NCI-H2171 (cell line): Measurements from ENCODE around the gene CD81.

Experiments used
- DNase-seq: peaks from one replicate; lab custom pipeline; 2025; lab: John Stamatoyannopoulos, UW

CD81 gene

DNA sequence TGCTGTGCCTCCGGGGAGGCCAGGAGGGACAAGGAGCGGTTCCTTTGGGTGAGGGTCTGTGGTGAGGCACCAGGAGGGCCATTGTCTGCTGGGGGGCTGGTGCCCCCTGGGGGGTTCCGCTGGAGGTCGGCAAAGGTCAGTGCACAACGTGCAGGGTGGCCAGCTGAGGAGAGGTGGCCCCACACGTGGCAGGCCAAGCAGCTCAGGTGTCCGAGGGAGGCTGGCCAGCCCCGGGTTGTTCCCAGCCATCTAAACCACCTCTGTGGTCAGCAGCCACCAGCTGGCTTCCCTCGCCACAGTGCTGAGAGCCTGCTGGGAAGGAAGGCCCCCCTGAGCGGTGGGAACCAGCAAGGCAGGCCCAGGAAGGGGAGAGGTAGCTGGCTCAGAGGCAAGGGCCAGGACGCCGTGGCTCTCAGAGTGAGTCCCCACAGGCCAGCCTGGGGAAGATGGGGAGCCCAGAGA lies 27.7 kb downstream of the CD81 start:
- DNase-seq = no peak

DNA sequence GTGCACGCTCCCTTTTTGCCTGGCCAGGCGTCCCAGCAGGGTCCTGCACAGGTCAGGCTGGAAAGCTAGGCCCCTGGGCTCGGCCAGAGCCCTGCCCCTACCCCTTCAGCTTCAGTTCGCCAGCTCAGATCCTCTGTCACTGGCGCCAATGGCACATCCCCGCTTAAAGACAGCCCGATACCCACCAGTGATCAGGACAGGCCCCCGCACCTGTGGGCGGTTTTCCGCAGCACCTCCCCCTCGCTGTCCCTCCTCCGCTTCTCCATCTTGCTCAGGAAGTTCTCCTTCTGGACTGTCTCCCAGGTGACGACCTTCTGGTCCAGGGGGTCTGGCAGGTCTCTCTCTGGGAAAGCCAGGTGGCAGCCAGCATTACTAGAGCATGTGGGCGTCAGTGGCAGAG lies 29.3 kb downstream of the CD81 start:
- DNase-seq = no peak

DNA sequence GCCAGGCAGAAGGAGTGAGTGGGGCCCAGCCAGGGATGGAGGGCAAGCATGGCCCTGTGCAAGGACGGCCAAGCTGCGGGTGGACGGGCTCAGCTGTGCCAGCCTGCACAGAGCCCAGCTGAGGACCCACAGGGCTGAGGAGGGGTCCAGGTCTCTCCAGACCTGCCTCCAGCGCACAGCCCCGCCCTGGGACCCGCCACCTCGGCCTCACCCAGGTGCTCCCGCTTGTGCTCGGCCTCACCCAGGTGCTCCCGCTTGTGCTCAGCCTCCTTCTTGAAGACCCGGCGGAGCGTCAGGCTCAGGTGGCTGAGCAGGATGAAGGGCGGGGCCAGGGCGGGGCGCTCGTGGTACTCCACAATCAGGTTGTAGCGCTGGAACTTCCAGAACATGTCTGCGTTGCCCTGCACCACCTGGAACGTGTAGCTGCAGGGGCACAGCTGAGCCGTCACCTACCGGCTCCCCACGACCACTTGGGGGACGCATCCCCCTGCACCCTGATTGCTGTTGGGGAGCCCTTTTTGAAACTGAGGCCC lies 29.8 kb downstream of the CD81 start:
- no peak for DNase-seq

DNA sequence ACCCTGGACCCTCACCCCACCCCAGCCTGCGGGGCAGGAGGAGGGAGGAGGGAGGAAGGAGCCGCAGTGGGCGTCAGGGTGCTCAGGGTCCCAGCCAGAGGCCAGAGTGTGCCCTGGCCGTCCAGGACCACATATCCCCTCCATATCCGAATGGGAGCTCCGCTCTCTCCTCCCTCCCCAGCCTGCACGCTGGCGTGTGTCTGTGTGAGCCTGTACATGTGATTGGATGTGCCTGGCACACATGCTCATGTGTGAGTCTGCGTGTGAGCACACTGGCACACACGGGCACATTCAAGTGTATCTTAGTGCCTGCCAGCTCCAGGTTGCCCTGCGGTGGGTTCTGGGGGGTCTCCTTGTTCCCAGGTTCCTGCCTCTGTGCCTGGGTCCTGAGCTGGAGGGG lies 31.6 kb downstream of the CD81 start:
- DNase-seq = no peak

DNA sequence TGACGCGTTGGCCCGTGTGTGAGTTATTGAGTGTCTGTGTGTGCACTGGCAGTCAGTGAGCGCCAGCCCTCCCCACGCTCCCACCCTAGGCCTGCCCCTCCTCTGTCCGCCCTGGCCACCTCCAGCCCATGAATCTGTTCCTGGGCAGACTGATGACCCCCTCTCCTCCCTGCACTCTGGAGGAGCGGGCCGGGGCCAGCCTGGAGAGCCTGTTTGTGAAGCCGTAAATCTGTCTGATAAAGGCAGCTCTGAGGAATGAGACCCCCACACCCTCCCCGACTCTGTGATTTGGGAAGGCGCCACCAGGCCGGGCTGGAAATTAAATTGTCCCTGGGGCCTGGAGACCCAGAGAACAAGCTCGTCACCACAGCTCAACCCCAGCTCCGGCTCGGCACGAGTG lies 32.0 kb downstream of the CD81 start:
- DNase-seq = no peak

DNA sequence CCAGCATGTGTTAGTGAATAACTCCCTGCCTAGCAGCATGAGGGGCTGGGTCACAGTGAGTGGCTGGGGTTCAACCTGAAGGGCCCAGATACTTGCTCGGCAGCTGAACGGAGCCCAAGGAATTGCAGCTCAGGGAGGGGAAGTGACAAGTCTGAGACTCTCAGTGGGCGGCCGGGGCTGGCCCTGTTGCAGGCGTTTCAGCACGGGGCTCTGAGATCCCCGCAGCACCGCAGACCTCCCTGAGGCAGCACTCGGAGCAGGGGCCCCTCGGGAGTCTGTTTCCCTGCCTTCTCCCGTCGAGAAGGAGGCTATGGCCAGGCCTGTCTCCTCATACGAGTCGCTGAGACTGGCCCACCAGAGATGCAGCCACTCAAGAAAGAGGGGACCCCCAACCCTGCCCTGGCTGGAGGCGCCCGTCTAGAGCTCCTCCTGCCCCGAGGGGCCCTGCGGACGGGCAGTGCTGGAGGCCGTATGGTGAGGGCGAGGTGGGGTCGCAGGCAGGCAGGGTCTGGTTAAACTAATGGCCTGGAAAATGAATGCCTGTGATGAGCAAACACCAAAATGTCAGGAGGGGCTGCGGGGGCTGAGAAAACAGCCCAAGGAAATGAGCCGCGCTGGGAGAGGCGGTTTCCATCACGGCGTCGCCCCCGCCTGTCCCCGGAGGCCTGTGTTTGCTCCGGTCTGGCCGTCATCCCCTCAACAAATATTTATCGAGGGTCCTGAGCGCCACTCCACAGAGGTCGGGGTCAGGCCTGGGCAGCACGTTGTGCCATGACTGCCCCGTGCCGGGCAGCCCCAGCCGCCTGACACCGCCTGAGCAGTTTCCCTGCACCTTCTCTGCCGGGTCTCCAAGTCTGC lies 32.7 kb downstream of the CD81 start:
- DNase-seq = no peak

DNA sequence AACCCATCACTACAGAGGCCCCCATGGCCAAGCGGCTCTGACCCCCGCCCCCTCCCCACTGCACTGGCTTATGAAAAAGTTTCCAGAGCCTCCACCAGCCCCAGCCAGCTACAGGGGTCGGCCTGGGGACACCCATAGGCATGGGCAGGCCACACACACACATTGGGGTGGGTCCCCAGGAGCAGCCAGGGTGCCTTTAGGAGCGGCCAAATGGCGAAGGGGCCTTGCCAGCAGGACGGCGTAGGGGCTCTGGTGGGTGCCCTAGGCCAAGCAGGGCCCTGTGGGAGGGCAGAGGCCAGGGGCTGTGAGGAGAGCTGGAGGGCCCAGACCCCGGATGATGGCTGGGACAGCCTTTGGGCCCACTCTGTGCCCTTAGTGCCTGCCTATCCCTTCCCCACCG lies 33.5 kb downstream of the CD81 start:
- no peak for DNase-seq

DNA sequence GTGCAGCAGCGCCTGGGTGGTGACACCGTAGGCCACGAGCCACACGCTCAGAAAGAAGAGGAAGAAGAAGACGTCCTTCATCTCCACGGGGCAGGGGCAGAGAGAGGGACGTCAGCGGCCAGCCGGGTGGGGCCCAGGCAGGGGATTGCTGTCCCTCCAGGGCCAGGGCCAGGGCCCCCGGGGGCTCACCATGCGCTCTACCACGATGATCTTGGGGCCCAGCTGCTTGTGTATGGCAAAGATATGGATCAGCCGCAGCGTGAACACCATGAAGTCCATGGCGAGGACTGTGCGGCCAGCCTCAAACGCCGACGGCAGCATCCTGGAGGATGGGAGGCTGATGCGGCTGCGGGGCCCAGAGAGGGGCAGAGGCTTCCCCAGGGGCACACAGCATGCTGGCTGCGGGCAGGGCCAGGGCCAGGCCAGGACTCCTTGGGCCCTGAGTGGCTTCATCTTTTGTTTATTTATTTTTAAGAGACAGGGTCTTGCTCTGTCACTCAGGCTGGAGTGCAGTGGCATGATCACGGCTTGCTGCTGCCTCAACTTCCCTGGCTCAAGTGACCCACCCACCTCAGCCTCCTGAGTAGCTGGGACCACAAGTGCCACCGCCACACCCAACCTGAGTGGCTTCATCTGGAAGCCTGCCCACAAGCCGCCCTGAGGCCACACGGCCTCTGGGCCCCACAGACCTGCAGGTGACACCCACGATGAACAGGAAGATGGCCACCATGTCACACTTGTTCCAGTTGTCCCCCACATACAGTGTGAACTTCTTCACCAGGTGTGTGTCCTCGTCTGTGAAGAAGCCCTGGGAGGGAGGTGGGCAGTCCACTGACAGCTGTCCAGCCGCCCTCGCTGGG lies 34.6 kb downstream of the CD81 start:
- DNase-seq = no peak

DNA sequence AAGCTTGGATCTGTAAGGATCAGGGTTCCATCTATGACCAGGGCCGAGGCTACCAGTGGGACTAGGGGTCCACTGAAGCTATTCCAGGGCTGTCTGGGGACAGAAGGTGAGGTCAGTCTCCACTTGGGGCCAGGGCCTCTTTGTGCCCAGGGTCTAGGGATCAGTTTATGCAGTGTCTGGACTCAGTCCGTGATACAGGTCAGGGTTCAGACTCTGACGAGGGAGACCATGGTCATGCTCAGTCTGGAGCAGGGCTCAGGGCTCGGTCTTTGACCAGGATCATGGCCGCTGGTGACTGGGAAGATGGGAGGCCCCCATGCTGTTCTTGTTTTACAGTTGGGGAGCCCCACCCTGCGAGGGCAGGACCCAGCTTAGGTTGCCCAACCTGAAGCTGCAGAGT lies 35.2 kb downstream of the CD81 start:
- DNase-seq = no peak

DNA sequence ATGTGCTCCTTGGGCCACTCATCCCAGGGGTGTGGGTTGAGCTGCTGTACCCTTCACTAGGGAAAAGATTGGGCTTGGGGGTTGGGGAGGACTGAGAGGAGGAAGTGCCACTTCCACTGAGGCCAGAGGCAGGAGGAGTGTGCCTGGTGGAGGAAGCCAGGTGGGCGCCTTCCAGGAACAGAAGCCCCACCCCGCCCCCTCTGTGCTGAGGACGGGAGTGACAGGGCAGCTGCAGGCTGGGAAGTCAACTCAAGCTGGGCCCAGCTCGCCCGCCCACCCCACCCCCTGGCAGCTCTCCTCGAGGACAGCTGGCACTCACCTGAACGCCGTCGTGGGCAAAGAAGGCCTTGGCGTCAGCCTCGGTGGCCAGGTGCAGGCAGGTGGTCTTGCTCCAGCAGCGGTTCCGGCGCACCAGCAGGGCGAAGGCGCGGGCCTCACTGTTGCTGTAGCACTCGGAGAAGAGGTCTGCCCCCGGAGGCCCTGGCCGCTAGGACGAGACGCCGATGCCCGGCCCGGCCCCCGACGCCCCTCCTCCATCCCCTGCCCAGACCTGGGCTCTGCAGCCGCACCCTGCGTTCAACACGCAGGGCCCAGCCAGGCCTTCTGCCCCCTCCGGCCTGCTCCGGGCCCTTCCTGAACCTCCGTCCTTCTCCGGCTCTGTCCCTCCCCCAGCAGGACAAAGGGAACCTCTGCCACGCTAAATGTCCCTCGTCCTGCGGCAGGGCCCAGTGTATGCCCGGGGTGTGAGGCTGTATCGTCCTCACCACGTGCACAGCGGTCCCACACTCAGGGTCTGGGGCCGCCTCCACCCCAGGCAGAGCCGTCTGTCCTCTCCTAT lies 36.9 kb downstream of the CD81 start:
- DNase-seq = no peak

DNA sequence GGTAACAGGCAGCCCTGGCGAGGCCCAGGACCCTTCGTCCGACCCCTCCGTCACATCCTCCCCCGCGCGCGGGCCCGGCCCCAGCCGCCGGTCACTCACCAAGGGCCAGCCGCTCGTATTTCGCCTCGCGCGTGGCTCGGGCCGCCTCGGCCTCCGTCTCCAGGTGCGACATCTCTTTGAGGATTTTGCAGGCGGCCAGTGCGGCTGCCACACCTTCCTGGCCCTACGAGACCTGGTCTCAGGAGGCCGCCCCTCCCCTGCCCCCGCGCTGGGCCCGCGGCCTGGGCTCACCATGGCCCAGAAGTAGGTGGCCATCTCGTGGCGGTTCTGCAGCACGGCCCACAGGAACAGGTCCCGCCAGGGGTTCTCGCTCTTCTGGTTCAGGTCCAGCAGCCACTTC lies 37.5 kb downstream of the CD81 start:
- no peak for DNase-seq

DNA sequence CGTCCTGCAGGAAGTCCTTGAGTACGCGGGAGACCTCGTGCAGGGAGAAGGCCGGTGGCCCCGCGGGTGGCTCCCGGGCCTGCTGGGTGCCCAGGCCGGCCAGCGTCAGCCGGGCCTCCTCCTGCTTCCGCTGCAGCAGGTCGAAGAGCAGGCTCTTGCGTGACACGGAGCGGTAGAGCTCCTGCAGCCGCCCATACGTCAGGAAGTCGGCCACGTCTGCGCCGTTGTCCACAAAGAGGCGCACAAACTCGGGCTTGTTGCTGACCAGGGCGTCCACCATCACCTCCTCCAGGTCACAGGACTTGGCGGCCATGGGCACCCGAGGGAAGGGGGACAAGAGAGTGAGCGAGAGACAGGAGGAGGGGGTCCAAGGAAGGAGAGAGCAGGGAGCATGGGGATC lies 38.1 kb downstream of the CD81 start:
- no peak for DNase-seq

DNA sequence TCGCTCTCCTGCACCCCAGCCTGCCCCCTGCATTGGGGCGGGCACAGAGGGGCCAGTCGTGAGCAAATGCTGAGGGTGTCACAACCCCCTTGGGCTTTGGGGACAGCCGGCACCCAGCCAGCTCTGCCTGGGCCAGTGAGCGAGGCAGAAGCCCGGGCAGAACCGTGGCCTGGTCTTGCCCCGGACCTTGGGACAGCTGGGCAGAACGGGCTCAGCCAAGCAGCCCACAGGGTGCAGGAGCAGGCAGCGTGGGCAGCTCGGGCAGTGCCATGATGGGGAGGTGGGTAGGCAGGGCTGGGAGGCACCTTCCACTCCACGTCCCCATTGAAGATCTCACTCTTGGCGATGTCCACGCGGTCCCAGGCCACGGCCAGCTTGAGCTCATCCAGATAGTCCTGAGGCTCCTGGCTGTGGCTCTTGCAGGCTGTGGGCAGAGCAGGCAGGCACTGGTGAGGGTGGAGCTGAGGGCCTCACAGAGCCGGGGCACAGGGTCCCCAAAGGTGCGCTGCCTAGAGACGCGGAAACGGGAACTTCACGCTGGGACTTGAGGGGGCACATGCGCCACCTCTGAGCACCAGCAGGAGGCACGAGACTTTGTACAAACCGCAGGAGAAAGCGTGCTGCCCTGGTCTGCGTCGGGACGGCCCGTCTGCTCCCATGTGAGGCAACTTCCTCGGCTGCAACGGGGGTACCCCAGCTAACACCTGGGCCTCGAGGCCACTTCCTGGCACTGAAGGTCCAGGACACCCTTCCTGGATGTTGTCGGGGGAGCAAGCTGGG lies 38.7 kb downstream of the CD81 start:
- DNase-seq = no peak

DNA sequence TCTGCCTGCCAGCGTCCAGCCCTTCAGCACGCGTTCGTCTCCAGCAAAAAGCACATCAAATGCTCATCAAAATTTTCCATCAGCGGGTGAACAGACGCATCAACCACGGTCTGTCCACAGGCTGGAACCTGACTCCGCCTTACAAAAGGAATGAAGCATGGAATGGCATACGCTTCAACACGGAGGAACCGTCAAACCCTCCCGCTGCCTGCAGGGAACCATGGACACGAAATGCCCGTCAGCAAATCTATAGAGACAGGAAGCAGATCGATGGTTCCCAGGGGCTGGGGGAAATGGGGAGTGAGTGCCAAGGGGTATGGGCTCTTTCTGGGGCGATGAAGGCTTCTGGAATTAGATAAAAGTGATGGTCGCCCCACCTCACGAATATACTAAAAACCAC lies 39.7 kb downstream of the CD81 start:
- DNase-seq = no peak

DNA sequence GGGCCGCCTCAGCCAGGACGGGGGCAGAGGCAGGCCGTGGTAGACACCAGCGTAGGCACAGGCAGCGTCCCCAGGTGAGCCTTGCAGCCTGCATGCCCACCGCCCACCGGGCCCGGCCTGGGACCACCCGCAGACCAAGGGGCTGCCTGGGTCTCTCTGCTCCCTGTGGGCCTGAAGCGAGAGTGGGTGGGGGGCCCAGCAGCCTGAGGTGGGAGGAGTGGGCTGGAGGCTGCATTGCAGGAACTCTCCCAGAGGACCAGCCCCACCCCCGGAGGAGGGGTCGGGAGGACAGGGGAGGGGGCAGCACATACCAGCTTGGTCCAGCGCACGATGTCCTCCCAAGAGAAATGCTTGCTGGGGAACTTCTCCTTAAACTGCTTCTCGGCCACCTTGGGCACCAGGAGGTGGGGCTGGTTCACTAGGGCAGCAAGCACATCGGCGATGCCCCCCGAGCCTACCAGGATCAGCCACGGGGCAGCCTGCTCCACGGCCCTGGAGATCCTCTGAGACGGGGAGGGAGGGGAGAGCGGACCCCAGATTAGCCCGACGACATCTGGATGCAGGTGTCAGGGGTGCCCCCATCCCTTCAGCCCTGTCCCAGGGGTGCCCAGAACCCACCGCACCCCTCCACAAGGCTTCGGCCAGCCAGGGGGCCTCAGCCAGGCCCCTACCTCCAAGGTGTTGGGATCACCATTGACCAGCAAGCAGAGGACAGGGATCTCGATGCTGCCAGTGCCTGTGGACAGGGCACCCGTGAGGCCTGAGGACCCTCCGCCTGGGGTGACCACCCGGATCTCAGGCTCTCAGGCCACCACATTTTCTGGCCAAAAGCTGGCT lies 41.0 kb downstream of the CD81 start:
- no peak for DNase-seq

DNA sequence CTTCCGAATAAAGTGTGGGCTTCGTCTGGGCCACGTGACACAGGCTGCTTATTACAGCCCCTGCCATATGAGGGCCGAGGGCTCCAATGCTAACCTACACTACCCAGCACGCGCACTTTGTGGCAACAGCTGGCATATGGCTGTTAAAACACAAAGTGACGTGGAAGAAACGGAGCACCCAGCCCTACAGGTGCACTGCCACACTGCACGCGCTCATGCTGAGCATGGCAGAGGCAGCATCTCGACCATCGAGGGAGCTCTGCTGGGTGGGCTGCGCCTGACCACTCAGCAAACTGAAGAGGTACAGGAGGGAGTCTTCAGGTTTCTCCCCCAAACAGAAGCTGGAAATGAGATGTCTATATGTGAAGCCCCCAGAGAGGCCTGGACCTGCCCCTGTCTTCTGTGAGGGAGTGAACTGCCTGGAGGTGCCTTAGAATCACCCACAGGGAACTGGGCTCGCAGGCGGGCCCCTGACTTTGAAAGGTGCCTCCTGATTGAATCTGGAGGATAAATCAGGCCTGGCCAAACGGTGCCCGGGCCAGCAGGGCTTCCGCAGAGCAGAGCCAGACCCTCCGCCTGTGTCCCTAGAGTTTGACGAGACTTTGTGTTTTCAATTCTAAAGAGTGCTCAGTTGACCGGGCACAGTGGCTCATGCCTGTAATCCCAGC lies 41.7 kb downstream of the CD81 start:
- DNase-seq = no peak

DNA sequence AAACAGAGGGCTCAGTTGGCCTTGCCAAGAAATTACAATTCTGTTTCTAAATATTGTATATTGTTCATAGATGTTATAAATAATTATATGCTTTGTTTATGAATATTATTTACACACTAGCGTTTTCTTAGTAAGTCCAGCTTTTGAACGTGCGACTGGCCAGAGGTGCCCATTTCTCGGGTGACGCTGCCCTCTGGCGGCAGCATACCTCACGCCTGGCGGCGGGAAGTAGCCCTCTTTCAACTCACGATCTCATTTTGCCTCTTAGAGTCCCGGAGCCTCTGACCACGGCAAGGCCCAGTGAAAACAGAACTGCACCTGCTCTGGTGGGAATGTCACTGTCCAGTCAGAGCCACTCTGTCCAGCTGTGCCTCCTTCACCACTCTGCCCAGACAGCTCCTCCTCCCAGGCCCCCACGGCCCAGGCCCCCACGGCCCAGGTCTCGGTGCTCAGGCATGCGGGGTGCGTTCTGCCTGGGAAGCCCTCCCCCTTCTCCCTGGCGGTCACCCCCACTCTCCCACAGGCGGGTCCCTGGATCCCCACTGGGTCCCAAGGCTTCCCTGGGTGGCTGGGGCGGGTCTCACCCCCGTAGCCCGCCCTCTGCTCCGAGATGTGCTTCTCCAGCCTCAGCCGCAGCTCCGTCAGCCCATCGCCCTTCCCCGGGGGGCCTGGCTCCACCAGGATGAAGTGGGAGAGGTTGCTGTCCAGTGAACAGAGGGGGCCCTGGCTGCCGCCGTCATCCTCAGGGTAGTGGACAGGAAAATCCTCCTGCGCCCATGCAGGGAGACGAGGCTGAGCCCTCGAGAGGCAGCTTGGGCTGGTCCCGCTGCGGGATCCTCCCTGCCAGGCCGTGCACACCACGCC lies 42.8 kb downstream of the CD81 start:
- no peak for DNase-seq

DNA sequence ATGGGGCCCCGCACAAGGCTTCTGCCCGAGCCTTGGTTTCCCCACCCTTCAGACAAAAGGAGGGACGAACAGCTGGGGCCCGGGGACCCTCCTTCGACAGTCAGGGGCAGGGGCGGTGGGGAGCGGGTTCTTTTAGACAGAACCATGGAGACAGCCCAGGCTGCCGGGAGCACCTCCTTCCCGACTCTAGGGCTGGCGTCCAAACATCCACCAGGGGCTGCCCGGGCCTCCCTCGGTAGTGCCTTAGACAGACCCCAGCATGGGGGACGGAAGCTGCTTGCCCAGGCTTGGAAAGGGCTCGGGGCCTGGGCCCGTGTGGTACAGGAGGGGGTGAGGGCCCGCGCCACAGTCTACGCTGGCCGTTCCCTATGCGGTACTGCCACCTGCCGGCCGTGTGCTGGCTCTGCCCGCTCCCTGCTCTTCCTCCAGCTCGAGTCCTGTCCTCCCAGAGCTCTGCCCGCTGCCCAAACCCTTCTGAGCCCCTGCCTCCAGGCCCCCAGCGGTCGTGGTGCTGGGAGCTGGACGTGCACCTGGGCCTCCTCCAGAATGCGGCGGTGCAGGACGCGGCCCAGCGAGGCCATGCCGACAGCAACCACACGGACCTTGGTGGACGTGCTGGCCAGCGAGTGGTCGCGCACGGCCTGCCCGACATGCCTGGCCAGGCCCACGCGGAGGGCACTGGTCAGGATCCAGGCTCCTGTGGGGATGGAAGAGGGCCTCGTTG lies 43.6 kb downstream of the CD81 start:
- DNase-seq = peak; percentile 31
